GM04504 (cell line): ENCODE data around the gene MMP2.

ENCODE experiments used
- DNase-seq: peaks from one replicate; pipeline ENCODE4 v3.0.0-alpha.2; 2012; ENCODE audit warnings: low read depth

The MMP2 gene

DNA sequence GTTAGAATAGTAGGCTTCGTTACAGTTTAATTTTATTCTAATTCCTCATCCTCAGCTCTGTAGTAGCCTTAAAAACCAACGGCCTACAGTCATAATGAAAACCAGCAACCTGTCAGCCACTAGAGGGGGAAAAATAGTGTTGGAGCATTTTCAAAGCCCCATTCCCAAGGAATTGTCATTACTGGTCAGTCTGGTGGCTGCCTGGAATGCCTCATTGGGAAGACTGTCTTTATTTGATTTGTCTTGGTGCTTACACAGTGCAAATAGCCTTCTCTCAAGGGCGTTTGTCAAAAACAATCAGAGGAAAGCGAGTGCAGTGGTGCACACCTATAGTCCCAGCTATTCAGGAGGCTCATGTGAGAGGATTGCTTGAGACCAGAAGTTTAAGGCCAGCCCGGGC lies 34.6 kb downstream of the MMP2 start:
- DNase-seq: no peak

DNA sequence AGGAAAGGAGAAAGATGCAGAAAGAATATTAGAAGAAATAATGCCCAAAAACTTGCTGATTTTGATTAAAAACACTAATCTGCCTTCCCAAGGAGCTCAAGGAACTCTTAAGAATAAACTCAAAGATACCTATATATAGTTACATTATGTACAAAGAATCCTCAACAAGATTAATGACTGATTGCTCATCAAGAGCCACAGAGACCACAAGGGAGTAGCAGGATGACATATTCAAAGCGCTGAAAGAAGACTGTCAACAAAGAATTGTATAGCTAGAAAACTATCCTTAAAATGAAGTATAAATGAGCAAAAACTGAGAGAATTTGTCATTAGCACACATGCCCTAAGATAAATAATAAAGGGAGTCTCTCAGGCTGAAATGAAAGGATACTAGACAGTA lies 36.1 kb downstream of the MMP2 start:
- DNase-seq: no peak

- DNase-seq: no peak
These were observed 42.8 kb downstream of the MMP2 start for GRCh38 chr16:55521792-55522191.

GRCh38 chr16:55526441-55526840 lies 47.4 kb downstream of the MMP2 start:
- no peak for DNase-seq

- DNase-seq: no peak
These were observed 48.9 kb downstream of the MMP2 start for GRCh38 chr16:55527885-55528284.

DNA sequence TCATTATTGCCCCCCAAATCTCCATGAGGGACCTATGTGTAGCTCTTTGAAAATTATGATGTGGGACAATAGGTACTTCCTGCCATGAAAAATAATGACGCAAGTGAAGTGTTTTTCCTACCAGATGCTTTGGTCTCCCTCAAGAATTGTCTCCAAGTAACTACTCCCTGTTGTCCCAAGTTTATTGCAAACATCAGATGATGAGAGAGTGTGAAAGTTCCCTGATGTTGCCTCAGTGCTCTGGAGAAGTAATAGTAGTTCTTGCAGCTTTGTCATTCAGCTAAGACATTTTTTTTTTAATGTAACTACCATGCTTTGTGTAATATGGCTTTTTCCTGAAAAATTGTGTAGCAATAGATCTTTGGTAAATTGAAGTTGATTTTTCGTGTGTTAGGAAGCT lies 50.0 kb downstream of the MMP2 start:
- peak; percentile 56 for DNase-seq

- DNase-seq: no peak
These were observed 51.4 kb downstream of the MMP2 start for GRCh38 chr16:55530316-55530856.

DNA sequence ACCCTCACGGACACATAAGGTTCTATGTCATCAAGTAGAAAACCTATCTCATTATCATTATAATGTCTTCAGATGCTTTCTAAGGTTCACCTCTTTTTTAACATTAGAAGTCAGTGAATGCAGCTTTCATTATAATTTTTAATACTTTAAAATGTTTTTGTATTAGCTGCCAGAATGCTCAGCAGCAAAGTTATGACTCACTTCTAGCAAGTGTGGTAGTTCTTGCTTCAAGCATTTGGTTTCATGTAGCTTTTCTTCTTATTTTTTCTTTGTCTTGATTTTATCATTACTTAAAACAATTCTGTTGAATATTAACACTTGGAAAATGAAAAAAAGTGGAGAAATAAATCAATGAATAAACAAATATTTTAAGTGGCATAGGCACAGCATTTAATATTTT lies 53.2 kb downstream of the MMP2 start:
- no peak for DNase-seq

GRCh38 chr16:55534756-55535155 lies 55.8 kb downstream of the MMP2 start:
- DNase-seq: no peak

DNA sequence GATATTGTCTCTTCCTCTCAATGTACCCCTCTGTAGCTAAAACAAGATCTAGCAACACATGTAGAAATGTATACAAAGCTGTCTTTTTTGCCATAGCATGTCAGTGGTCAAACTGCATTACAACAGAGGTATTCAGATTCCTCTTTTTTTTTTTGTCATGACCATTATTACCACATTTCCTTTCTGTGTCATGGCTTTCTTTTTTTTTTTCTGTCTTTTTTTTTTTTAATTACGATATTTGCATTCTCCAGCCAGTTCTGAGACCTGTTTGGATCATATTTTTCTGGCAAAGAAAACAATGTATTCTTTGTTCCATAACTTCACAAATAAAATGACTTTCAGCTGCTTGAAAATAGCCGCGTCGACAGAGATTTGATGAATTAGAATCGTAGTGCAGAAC lies 60.1 kb downstream of the MMP2 start:
- no peak for DNase-seq

GRCh38 chr16:55539488-55539887 lies 60.5 kb downstream of the MMP2 start:
- DNase-seq: no peak

DNA sequence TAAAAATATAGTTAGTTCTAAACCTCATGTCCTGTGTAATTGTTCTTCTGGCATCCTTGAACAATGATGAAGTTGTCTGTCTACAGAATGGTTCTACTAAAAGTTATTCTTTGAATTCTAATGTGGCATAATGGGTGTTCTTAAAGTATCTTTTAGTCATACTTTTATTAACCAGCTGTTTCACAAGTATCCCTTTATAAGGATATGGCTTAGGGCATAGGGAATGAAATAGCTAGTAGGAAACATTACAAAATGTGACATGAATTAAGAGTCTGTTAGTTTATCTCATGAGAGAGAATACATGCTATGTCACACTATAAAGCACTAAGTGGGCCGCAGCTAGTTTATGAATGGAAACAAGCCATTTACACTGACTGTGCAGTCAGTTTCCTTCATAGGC lies 61.2 kb downstream of the MMP2 start:
- no peak for DNase-seq

DNA sequence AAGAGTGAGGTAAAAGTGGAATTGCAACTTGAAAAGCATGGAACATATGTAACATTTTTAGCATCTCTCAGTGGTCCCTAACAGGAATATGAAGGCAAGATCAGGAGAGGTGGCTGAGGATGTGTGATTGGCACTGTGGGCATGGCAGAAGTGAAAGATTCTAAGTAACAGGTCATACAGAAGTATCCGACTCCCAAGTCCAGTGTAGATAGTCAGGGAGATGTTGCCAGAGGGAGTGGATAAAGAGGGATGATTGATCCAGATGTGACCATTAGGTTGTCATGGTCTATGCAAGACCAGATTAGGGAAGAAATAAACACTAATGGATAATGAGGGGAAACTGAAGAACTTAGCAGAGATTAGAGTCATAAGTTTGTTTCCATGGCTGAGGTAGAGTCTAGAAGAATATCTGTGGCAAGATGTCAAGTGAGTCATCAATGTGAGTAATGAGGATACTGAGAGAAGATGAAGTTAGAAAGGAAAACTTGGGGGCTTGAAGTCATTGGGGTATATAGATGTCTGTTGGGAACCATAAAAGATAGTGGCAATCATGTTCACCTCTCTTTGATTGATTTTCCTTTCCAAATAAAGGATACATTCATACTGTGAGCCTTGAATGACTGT lies 63.6 kb downstream of the MMP2 start:
- DNase-seq: peak; percentile 57

DNA sequence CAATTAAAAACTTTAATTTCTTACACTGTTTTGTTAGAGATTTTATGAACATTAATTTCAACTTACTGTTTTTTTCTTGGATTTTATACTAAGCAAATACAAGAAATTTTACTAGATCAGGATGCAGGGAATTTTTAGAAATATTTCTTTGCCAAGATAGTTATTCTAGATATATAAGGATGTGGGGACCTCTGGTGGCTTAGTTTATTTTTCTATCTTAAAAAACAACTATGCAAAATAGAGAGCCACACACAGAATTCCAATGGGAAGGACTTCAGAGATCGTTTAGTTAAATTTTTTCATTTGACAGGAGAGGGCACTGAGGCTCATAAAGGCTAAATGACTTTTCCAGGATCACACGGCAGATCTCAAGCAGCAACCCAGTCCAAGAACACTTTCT lies 64.5 kb downstream of the MMP2 start:
- DNase-seq: no peak

DNA sequence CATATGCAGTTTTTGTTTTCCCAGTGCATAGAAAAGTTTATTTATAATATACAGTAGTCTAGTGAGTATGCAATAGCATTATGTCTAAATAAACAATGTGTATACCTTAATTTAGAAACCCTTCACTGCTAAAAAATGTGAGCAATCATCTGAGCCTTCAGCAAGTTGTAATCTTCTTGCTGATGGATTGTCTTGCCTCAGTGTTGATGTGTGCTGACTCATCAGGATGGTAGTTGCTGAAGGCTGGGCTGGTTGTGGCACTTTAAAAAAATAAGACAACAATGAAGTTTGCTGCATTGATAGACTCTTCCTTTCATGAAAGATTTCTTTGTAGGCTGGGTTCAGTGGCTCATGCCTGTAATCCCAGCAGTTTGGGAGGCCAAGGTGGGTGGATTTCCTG lies 73.6 kb downstream of the MMP2 start:
- DNase-seq: peak; percentile 73

DNA sequence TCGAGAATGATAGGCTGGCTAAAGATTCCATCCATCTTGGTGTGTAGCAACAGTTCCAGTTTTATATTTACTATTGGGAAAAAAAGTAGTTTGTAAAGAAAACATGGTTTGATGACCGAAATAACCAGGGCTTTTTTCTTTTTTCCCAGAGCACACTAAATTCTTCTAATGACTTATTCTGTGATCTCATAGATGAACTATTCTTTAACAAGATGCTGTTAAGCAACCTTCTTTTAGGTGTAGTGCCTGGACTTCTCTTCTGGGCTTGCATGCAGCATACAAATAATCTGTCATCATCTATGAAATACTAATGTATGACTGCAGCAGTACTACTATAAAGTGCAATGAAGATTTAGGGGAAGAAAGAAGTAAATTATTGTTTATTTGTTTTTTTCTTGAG lies 76.4 kb downstream of the MMP2 start:
- peak; percentile 41 for DNase-seq
